ENCODE results near the gene PODN.

PODN gene

DNA sequence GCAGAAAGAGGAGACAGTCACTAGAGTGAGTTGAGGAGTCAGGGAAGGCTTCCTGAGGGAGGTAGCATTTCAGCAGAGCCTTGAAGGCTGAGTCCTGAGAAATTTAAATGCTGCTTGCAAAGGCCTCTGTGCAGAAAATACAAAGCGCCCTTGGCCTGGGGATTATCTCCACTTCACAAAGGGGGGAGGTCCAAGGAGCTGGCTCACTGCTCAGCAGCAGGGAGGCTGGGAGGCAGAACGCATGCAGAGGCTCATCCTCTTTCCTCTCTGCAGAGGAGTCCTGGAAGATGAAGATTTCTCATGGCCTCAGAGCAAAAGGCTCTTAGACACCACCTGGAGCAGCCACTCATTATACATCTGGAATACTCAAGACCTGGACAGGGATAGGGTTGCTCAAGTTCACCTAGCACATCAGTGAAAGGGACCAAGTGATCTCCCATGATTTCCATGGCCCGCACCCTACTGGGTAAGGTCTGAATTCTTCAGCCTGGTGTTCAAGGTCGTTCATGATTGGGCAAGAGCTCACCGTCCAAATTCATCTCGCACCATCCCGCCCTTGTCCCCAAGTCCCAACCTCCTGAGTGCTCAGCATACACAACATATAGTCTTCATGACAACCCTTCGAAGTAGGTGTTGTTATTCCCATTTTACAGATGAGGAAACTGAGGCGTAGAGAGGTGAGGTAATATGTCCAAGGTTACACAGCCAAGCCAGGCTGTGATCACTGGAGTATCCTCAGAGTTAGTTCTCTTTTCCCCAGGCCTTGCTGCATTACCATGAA is 71.4 kb downstream of the PODN start:
- Histone ChIP-seq H3K36me3 (no peaks in the 10 kb centered on the region), H3K27me3 (no peaks in the 10 kb centered on the region), H3K4me3 (no peak overlapping the region), H3K9me3 (no peaks in the 10 kb centered on the region), H3K4me1 (peaks cover 0 to 15% (median 2%) of the 10 kb centered on the region in 4 donors), H3K27ac (no peak overlapping the region)
- DNase-seq: peak in 1 of 2 donors; percentile 10
- intact Hi-C loops (cut with DNase I; ENCODE audit: low total_unique reads): no loop called here
- TF ChIP-seq, protein P1, sequence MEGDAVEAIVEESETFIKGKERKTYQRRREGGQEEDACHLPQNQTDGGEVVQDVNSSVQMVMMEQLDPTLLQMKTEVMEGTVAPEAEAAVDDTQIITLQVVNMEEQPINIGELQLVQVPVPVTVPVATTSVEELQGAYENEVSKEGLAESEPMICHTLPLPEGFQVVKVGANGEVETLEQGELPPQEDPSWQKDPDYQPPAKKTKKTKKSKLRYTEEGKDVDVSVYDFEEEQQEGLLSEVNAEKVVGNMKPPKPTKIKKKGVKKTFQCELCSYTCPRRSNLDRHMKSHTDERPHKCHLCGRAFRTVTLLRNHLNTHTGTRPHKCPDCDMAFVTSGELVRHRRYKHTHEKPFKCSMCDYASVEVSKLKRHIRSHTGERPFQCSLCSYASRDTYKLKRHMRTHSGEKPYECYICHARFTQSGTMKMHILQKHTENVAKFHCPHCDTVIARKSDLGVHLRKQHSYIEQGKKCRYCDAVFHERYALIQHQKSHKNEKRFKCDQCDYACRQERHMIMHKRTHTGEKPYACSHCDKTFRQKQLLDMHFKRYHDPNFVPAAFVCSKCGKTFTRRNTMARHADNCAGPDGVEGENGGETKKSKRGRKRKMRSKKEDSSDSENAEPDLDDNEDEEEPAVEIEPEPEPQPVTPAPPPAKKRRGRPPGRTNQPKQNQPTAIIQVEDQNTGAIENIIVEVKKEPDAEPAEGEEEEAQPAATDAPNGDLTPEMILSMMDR (IDR thresholded peaks at IDR 0.05): no peak

DNA sequence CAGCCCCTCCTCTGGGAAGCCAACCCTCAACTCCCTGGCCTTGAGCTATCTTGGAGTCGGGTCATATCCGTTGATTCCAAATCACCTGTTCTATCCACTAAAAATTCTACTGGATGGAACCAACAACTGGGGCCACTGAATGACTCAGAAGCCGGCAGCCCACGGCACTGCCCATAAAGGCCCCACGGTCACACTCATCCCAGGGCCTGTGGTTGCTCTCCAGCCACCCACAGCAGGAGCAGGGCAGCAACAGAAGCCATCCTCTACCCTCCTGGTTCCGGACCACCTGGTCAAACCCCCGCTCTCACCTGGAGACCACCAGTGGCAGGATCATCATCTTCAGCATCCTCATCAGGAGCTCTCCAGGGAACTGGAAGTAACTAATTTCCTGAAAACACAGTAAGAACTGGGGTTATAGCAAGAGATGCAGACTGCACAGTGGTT is 72.1 kb downstream of the PODN start:
- Histone ChIP-seq H3K36me3 (no peaks in the 10 kb centered on the region), H3K27me3 (no peaks in the 10 kb centered on the region), H3K4me3 (no peak overlapping the region), H3K4me1 (peaks cover 0 to 15% (median 2%) of the 10 kb centered on the region in 4 donors), H3K27ac (no peak overlapping the region), H3K9me3 (no peaks in the 10 kb centered on the region)
- intact Hi-C loops (cut with DNase I; ENCODE audit: low total_unique reads): no loop called here
- TF ChIP-seq, protein P1 (IDR thresholded peaks at IDR 0.05): no peak
- DNase-seq: no peak
